Stomach smooth muscle (tissue), 2 donors: Measurements from ENCODE around the gene WDTC1.
"Not testable (repeated sequence)": the region's sequence is repeated elsewhere in the genome, so short reads cannot be mapped to it uniquely, and the experiment has no call there.

Source experiments
- H3K27ac ChIP-seq: one replicate; pipeline ENCODE4 v1.7.0; 2013; ENCODE audit warnings: mild to moderate bottlenecking, low read length, inconsistent platforms
- H3K27me3 ChIP-seq, 2 donors: one replicate each; pipeline ENCODE4 v1.7.0; 2013; ENCODE audit warnings: low read length in 2 of 2; ENCODE audit not compliant: insufficient read depth in 2 of 2, control insufficient read depth in 1 of 2
- H3K36me3 ChIP-seq, 2 donors: one replicate each; pipeline ENCODE4 v1.7.0; 2013; ENCODE audit warnings: low read length in 2 of 2; ENCODE audit not compliant: control insufficient read depth in 2 of 2, insufficient read depth in 2 of 2
- H3K4me1 ChIP-seq: one replicate; pipeline ENCODE4 v1.7.0; 2013; ENCODE audit warnings: low read length; ENCODE audit not compliant: control insufficient read depth, insufficient read depth
- H3K4me3 ChIP-seq, 2 donors: one replicate each; pipeline ENCODE4 v1.7.0; 2013; ENCODE audit warnings: low read length in 2 of 2
- H3K9ac ChIP-seq, 2 donors: one replicate each; pipeline ENCODE4 v1.7.0; 2013; ENCODE audit warnings: low read length in 2 of 2, mild to moderate bottlenecking in 1 of 2
- H3K9me3 ChIP-seq, 2 donors: one replicate each; pipeline ENCODE4 v1.7.0; 2013; ENCODE audit warnings: low read length in 2 of 2; ENCODE audit not compliant: control insufficient read depth in 2 of 2
- donor health status: healthy.
- donor health status: Pancreatic carcinoma.

Gene WDTC1

GRCh38 chr1:27253596-27253995 lies 19.2 kb downstream of the WDTC1 start:
- Histone ChIP-seq H3K9me3 (no peaks in the 10 kb centered on the region), H3K27ac (no peak overlapping the region), H3K4me3 (no peak overlapping the region), H3K36me3 (peaks cover 0 to 4% of the 10 kb centered on the region in 2 donors), H3K9ac (no peak overlapping the region), H3K4me1 (no peaks in the 10 kb centered on the region), H3K27me3 (no peaks in the 10 kb centered on the region)

GRCh38 chr1:27255136-27255535 lies 20.7 kb downstream of the WDTC1 start:
- Histone ChIP-seq H3K27me3 (no peaks in the 10 kb centered on the region), H3K36me3 (peaks cover 0 to 4% of the 10 kb centered on the region in 2 donors), H3K9me3 (no peaks in the 10 kb centered on the region), H3K4me3 (no peak overlapping the region), H3K4me1 (no peaks in the 10 kb centered on the region), H3K27ac (no peak overlapping the region), H3K9ac (no peak overlapping the region)

GRCh38 chr1:27257155-27257554 lies 22.7 kb downstream of the WDTC1 start:
- H3K27me3 ChIP-seq, result no peaks in the 10 kb centered on the region
- H3K36me3 ChIP-seq, result peaks cover 5 to 11% of the 10 kb centered on the region in 2 donors
- H3K9me3 ChIP-seq, result no peaks in the 10 kb centered on the region
- H3K27ac ChIP-seq, result no peak overlapping the region
- no peak overlapping the region for H3K9ac ChIP-seq
- no peak overlapping the region for H3K4me3 ChIP-seq
- H3K4me1 ChIP-seq, result no peaks in the 10 kb centered on the region

GRCh38 chr1:27258598-27258997 lies 24.2 kb downstream of the WDTC1 start:
- no peak overlapping the region for H3K27ac ChIP-seq
- no peak overlapping the region for H3K4me3 ChIP-seq
- H3K9me3 ChIP-seq, result no peaks in the 10 kb centered on the region
- H3K9ac ChIP-seq, result no peak overlapping the region
- H3K4me1 ChIP-seq, result no peaks in the 10 kb centered on the region
- H3K36me3 ChIP-seq, result peaks cover 7 to 14% of the 10 kb centered on the region in 2 donors
- H3K27me3 ChIP-seq, result no peaks in the 10 kb centered on the region

- Histone ChIP-seq H3K9ac (no peak overlapping the region), H3K4me3 (no peak overlapping the region), H3K36me3 (peaks cover 9 to 15% of the 10 kb centered on the region in 2 donors), H3K27ac (no peak overlapping the region), H3K27me3 (no peaks in the 10 kb centered on the region), H3K4me1 (no peaks in the 10 kb centered on the region), H3K9me3 (no peaks in the 10 kb centered on the region)
Observed at GRCh38 chr1:27267153-27267552, 32.7 kb downstream of the WDTC1 start.

GRCh38 chr1:27269276-27269675 lies 34.8 kb downstream of the WDTC1 start:
- H3K9me3 ChIP-seq, result no peaks in the 10 kb centered on the region
- H3K4me3 ChIP-seq, result no peak overlapping the region
- no peaks in the 10 kb centered on the region for H3K27me3 ChIP-seq
- H3K36me3 ChIP-seq, result peaks cover 6 to 8% of the 10 kb centered on the region in 2 donors
- H3K4me1 ChIP-seq, result no peaks in the 10 kb centered on the region
- H3K27ac ChIP-seq, result no peak overlapping the region
- H3K9ac ChIP-seq, result no peak overlapping the region

- H3K36me3 ChIP-seq, result peaks cover 0 to 2% of the 10 kb centered on the region in 2 donors
- H3K4me3 ChIP-seq, result no peak overlapping the region
- H3K9ac ChIP-seq, result no peak overlapping the region
- H3K27ac ChIP-seq, result no peak overlapping the region
- no peaks in the 10 kb centered on the region for H3K9me3 ChIP-seq
- no peaks in the 10 kb centered on the region for H3K4me1 ChIP-seq
- no peaks in the 10 kb centered on the region for H3K27me3 ChIP-seq
Observed at GRCh38 chr1:27274204-27274603, 39.8 kb downstream of the WDTC1 start.

- Histone ChIP-seq H3K27me3 (no peaks in the 10 kb centered on the region), H3K4me3 (no peak overlapping the region), H3K27ac (no peak overlapping the region), H3K9ac (no peak overlapping the region), H3K4me1 (no peaks in the 10 kb centered on the region), H3K9me3 (no peaks in the 10 kb centered on the region), H3K36me3 (peaks cover 0 to 2% of the 10 kb centered on the region in 2 donors)
Observed at GRCh38 chr1:27275696-27276095, 41.3 kb downstream of the WDTC1 start.

GRCh38 chr1:27284425-27285273 lies 50.2 kb downstream of the WDTC1 start:
- H3K27me3 ChIP-seq, result no peaks in the 10 kb centered on the region
- no peak overlapping the region for H3K27ac ChIP-seq
- H3K9ac ChIP-seq, result no peak overlapping the region

GRCh38 chr1:27285274-27285660 lies 50.8 kb downstream of the WDTC1 start:
- H3K4me3 ChIP-seq, result no peak overlapping the region
- no peak overlapping the region for H3K9ac ChIP-seq
- H3K36me3 ChIP-seq, result peaks cover 11 to 19% of the 10 kb centered on the region in 2 donors
- H3K9me3 ChIP-seq, result no peaks in the 10 kb centered on the region
- H3K4me1 ChIP-seq, result peaks cover 5% of the 10 kb centered on the region
- no peaks in the 10 kb centered on the region for H3K27me3 ChIP-seq
- no peak overlapping the region for H3K27ac ChIP-seq

More at GRCh38 chr1:27284425-27285273, 50.2 kb downstream of the WDTC1 start:
- Histone ChIP-seq H3K4me1 (peaks cover 5% of the 10 kb centered on the region), H3K9me3 (no peaks in the 10 kb centered on the region), H3K4me3 (no peak overlapping the region), H3K36me3 (peaks cover 11 to 17% of the 10 kb centered on the region in 2 donors)

- H3K4me1 ChIP-seq, H3K9me3 ChIP-seq: not testable (repeated sequence)
- H3K36me3 ChIP-seq, result peaks cover 16 to 21% of the 10 kb centered on the region in 2 donors
Observed at GRCh38 chr1:27285821-27286220, 51.4 kb downstream of the WDTC1 start.

More at GRCh38 chr1:27285821-27286220, 51.4 kb downstream of the WDTC1 start:
- not testable (repeated sequence) for H3K9ac ChIP-seq, H3K27ac ChIP-seq, H3K27me3 ChIP-seq, H3K4me3 ChIP-seq
